ENCODE data around the gene PHC2. TPM values are rescaled to one million over a fixed set of nuclear protein-coding genes. Genes with fewer than 3 reads are reported as not detected.

Gene PHC2
- total and polyA plus RNA-seq, 2 of the 13 experiments (the other 11 are each of a cell fraction or from before 2014, with no cell fraction given), result 52.5 to 84.9 TPM

- H3K4me2 ChIP-seq (ENCODE audit: low read depth, low read length), result no peak overlapping the region
- peaks cover 3 to 7% of the 10 kb centered on the region in 2 experiments; a peak in 3 of 5 replicates for H3K27me3 ChIP-seq (ENCODE audit: control insufficient read depth in 1 of 2, insufficient read depth in 2 of 2, low read length in 2 of 2)
- TF ChIP-seq HNRNPK (IDR thresholded peaks at IDR 0.05; ENCODE audit: low read depth, low read length, poor library complexity, severe bottlenecking), result peak; percentile 32
- no peak for TF ChIP-seq CSRNP1 (CRISPR knock-in tag; IDR thresholded peaks at IDR 0.05)
- 5% methylated on average over 5 of the region's 5 CpGs for WGBS (ENCODE audit: low lambda C conversion rate)
- no TSS peak for BruUV-seq (replicated peaks)
- FAIRE-seq (no peak), ATAC-seq (no peak; the same call in 2 of the 3 replicates), DNase-seq (ENCODE audit: low spot score) (no peak)
- no peak overlapping the region for H2AFZ ChIP-seq (ENCODE audit: low read length)
- POLR2A ChIA-PET, result no interaction called here
- H3K79me2 ChIP-seq (ENCODE audit: insufficient read depth, low read length), result no peaks in the 10 kb centered on the region
- no peak overlapping the region for H3K4me3 ChIP-seq (replicated peaks in 1 of 3; ENCODE audit: insufficient read depth in 1 of 3, low read depth in 2 of 3, low read length in 3 of 3)
- H4K20me1 ChIP-seq (ENCODE audit: insufficient read depth, low read length), result no peaks in the 10 kb centered on the region
- H3K27ac ChIP-seq (ENCODE audit: extremely low read length, insufficient read depth, low read length), result no peak overlapping the region
- no peaks in the 10 kb centered on the region for H3K4me1 ChIP-seq (ENCODE audit: insufficient read depth, low read length)
- no peaks in the 10 kb centered on the region for H3K36me3 ChIP-seq (replicated peaks in 1 of 2; ENCODE audit: control insufficient read depth in 1 of 2, insufficient read depth in 2 of 2, low read length in 2 of 2)
- CTCF ChIA-PET (ENCODE audit: low intra/inter-chr PET ratio, low total read pairs), result no interaction called here
- in situ Hi-C loops (cut with HindIII; ENCODE audit: extremely low pct_ligation_motif_present, low pct_unique_long_range_greater_than_20kb) (loop anchor here (10.0 kb wide), 1 partner anchor 86 kb away; no protein-coding TSS in a partner anchor), intact Hi-C loops (cut with micrococcal nuclease; ENCODE audit: unreplicated experiment) (no loop called here)
- no peak overlapping the region for H3K9ac ChIP-seq (ENCODE audit: insufficient read depth, low read depth, low read length)
- H3K9me3 ChIP-seq (ENCODE audit: low read length), result no peaks in the 10 kb centered on the region
Measured at GRCh38 chr1:33378976-33379375, 51.9 kb downstream of the PHC2 start.

GRCh38 chr1:33378524-33378923, 52.4 kb downstream of the PHC2 start:
- CTCF ChIA-PET (ENCODE audit: low intra/inter-chr PET ratio, low total read pairs), result no interaction called here
- no peak for FAIRE-seq

More at GRCh38 chr1:33378524-33378923, 52.4 kb downstream of the PHC2 start:
- H3K9ac ChIP-seq (ENCODE audit: insufficient read depth, low read depth, low read length), result no peak overlapping the region
- POLR2A ChIA-PET, result no interaction called here
- no peak overlapping the region for H3K4me3 ChIP-seq (replicated peaks in 1 of 3; ENCODE audit: insufficient read depth in 1 of 3, low read depth in 2 of 3, low read length in 3 of 3)
- H3K4me1 ChIP-seq (ENCODE audit: insufficient read depth, low read length), result no peaks in the 10 kb centered on the region
- no peak for ATAC-seq
- H3K4me2 ChIP-seq (ENCODE audit: low read depth, low read length), result no peak overlapping the region
- in situ Hi-C loops (cut with HindIII; ENCODE audit: extremely low pct_ligation_motif_present, low pct_unique_long_range_greater_than_20kb), result loop anchor here (10.0 kb wide), 1 partner anchor 86 kb away; no protein-coding TSS in a partner anchor
- no peak overlapping the region for H2AFZ ChIP-seq (ENCODE audit: low read length)
- no peak for DNase-seq (ENCODE audit: low spot score)
- 0% methylated on average over 1 of the region's 1 CpG for WGBS (ENCODE audit: low lambda C conversion rate)
- H3K27ac ChIP-seq (ENCODE audit: extremely low read length, insufficient read depth, low read length), result no peak overlapping the region
- intact Hi-C loops (cut with micrococcal nuclease; ENCODE audit: unreplicated experiment), result no loop called here
- H3K79me2 ChIP-seq (ENCODE audit: insufficient read depth, low read length), result no peaks in the 10 kb centered on the region
- BruUV-seq (replicated peaks), result no TSS peak
- H3K9me3 ChIP-seq (ENCODE audit: low read length), result no peaks in the 10 kb centered on the region
- no peaks in the 10 kb centered on the region for H4K20me1 ChIP-seq (ENCODE audit: insufficient read depth, low read length)
- H3K27me3 ChIP-seq (ENCODE audit: control insufficient read depth in 1 of 2, insufficient read depth in 2 of 2, low read length in 2 of 2), result peaks cover 3 to 7% of the 10 kb centered on the region in 2 experiments; a peak in 3 of 5 replicates
- H3K36me3 ChIP-seq (replicated peaks in 1 of 2; ENCODE audit: control insufficient read depth in 1 of 2, insufficient read depth in 2 of 2, low read length in 2 of 2), result no peaks in the 10 kb centered on the region
- no peak for TF ChIP-seq THYN1 (CRISPR knock-in tag; IDR thresholded peaks at IDR 0.05; ENCODE audit: borderline replicate concordance, low read depth)
- TF ChIP-seq HMG20A (CRISPR knock-in tag; IDR thresholded peaks at IDR 0.05; ENCODE audit: borderline replicate concordance), result no peak
- TF ChIP-seq TEAD3 (CRISPR knock-in tag; optimal IDR thresholded peaks at IDR 0.05; ENCODE audit: borderline replicate concordance), result no peak
- TF ChIP-seq SPEN (CRISPR knock-in tag; IDR thresholded peaks at IDR 0.05; ENCODE audit: low read depth), result no peak

Data from HepG2 (cell line).